ENCODE results near the gene ADAM33.
A peak's percentile ranks its signal among the peaks of the same experiment; 100 is the strongest.

The ADAM33 gene

GRCh38 chr20:3704087-3704486, 22.3 kb upstream of the ADAM33 start:
- H4K91ac ChIP-seq (ENCODE audit: low read depth, low read length, poor library complexity): no peak overlapping the region
- H2BK12ac ChIP-seq (ENCODE audit: low read length): no peak overlapping the region
- H2BK120ac ChIP-seq (ENCODE audit: low read depth, low read length): no peak overlapping the region
- H2BK15ac ChIP-seq (ENCODE audit: low read length): no peak overlapping the region
- H3K36me3 ChIP-seq (replicated peaks in 1 of 2; ENCODE audit: control insufficient read depth in 2 of 2, insufficient read depth in 2 of 2, low read length in 2 of 2): no peaks in the 10 kb centered on the region
- DNase-seq (ENCODE audit: low spot score): no peak
- H3K4me1 ChIP-seq (ENCODE audit: control insufficient read depth in 2 of 2, insufficient read depth in 1 of 2, low read depth in 1 of 2, low read length in 2 of 2): no peaks in the 10 kb centered on the region
- H3K27ac ChIP-seq (replicated peaks; ENCODE audit: low read length): no peak overlapping the region
- no peak overlapping the region for H3K18ac ChIP-seq (ENCODE audit: low read length)
- H3K4me2 ChIP-seq (ENCODE audit: insufficient read depth, low read length, poor library complexity, severe bottlenecking): no peak overlapping the region
- no CpG with 5 or more reads among the region's 5 CpGs for WGBS, 2 donors (ENCODE audit: extremely low coverage in 2 of 2, insufficient read length in 2 of 2, insufficient replicate concordance in 1 of 2)
- no peak overlapping the region for H3K14ac ChIP-seq (ENCODE audit: low read length)
- H2AK5ac ChIP-seq (ENCODE audit: low read depth, low read length): no peak overlapping the region
- no peaks in the 10 kb centered on the region for H3K79me1 ChIP-seq (ENCODE audit: low read depth, low read length)
- no peak overlapping the region for H3K9ac ChIP-seq (ENCODE audit: low read depth, low read length, poor library complexity)
- no peak overlapping the region for H3K23ac ChIP-seq (ENCODE audit: low read depth, low read length, poor library complexity)
- H2AFZ ChIP-seq (ENCODE audit: low read length): no peak overlapping the region
- H3K4me3 ChIP-seq (ENCODE audit: low read length in 2 of 2): no peak overlapping the region
- H4K8ac ChIP-seq (ENCODE audit: low read depth, low read length): no peak overlapping the region
- no peak overlapping the region for H2BK5ac ChIP-seq (ENCODE audit: low read length)
- no peak overlapping the region for H3K4ac ChIP-seq (ENCODE audit: low read length)
- no peaks in the 10 kb centered on the region for H3K9me3 ChIP-seq (replicated peaks in 1 of 2; ENCODE audit: control insufficient read depth in 2 of 2, insufficient read depth in 1 of 2, low read depth in 1 of 2, low read length in 2 of 2)
- no peaks in the 10 kb centered on the region for H3K27me3 ChIP-seq (ENCODE audit: control insufficient read depth in 3 of 3, insufficient read depth in 3 of 3, low read depth in 1 of 3, low read length in 3 of 3)

- Histone ChIP-seq H3K27ac (replicated peaks; ENCODE audit: low read length) (no peak overlapping the region), H3K4ac (ENCODE audit: low read length) (no peak overlapping the region), H3K4me3 (ENCODE audit: low read length in 2 of 2) (no peak overlapping the region), H2BK5ac (ENCODE audit: low read length) (no peak overlapping the region), H3K18ac (ENCODE audit: low read length) (peak overlapping the region; percentile 46), H3K9me3 (replicated peaks in 1 of 2; ENCODE audit: control insufficient read depth in 2 of 2, insufficient read depth in 1 of 2, low read depth in 1 of 2, low read length in 2 of 2) (no peaks in the 10 kb centered on the region), H3K36me3 (replicated peaks in 1 of 2; ENCODE audit: control insufficient read depth in 2 of 2, insufficient read depth in 2 of 2, low read length in 2 of 2) (no peaks in the 10 kb centered on the region), H3K27me3 (ENCODE audit: control insufficient read depth in 3 of 3, insufficient read depth in 3 of 3, low read depth in 1 of 3, low read length in 3 of 3) (peaks cover 0 to 6% (median 0%) of the 10 kb centered on the region in 3 experiments), H3K4me1 (ENCODE audit: control insufficient read depth in 2 of 2, insufficient read depth in 1 of 2, low read depth in 1 of 2, low read length in 2 of 2) (no peaks in the 10 kb centered on the region), H2AFZ (ENCODE audit: low read length) (no peak overlapping the region), H2BK12ac (ENCODE audit: low read length) (no peak overlapping the region), H4K8ac (ENCODE audit: low read depth, low read length) (no peak overlapping the region), H3K9ac (ENCODE audit: low read depth, low read length, poor library complexity) (no peak overlapping the region), H3K23ac (ENCODE audit: low read depth, low read length, poor library complexity) (no peak overlapping the region), H3K14ac (ENCODE audit: low read length) (no peak overlapping the region), H2BK120ac (ENCODE audit: low read depth, low read length) (no peak overlapping the region), H3K79me1 (ENCODE audit: low read depth, low read length) (no peaks in the 10 kb centered on the region), H2BK15ac (ENCODE audit: low read length) (no peak overlapping the region), H2AK5ac (ENCODE audit: low read depth, low read length) (no peak overlapping the region), H3K4me2 (ENCODE audit: insufficient read depth, low read length, poor library complexity, severe bottlenecking) (no peak overlapping the region), H4K91ac (ENCODE audit: low read depth, low read length, poor library complexity) (no peak overlapping the region)
- no CpG with 5 or more reads among the region's 11 CpGs for WGBS, 2 donors (ENCODE audit: extremely low coverage in 2 of 2, insufficient read length in 2 of 2, insufficient replicate concordance in 1 of 2)
- no peak for DNase-seq (ENCODE audit: low spot score)
Observed at GRCh38 chr20:3702611-3703391, 21.0 kb upstream of the ADAM33 start.

- Histone ChIP-seq H3K4ac (ENCODE audit: low read length) (no peak overlapping the region), H3K27ac (replicated peaks; ENCODE audit: low read length) (no peak overlapping the region), H2BK120ac (ENCODE audit: low read depth, low read length) (no peak overlapping the region), H3K36me3 (replicated peaks in 1 of 2; ENCODE audit: control insufficient read depth in 2 of 2, insufficient read depth in 2 of 2, low read length in 2 of 2) (no peaks in the 10 kb centered on the region), H2BK5ac (ENCODE audit: low read length) (no peak overlapping the region), H3K18ac (ENCODE audit: low read length) (peak overlapping the region; percentile 41), H3K4me2 (ENCODE audit: insufficient read depth, low read length, poor library complexity, severe bottlenecking) (no peak overlapping the region), H3K4me1 (ENCODE audit: control insufficient read depth in 2 of 2, insufficient read depth in 1 of 2, low read depth in 1 of 2, low read length in 2 of 2) (no peaks in the 10 kb centered on the region), H3K14ac (ENCODE audit: low read length) (no peak overlapping the region), H2BK12ac (ENCODE audit: low read length) (no peak overlapping the region), H3K27me3 (ENCODE audit: control insufficient read depth in 3 of 3, insufficient read depth in 3 of 3, low read depth in 1 of 3, low read length in 3 of 3) (peaks cover 0 to 6% (median 0%) of the 10 kb centered on the region in 3 experiments), H4K8ac (ENCODE audit: low read depth, low read length) (no peak overlapping the region), H4K91ac (ENCODE audit: low read depth, low read length, poor library complexity) (no peak overlapping the region), H3K4me3 (ENCODE audit: low read length in 2 of 2) (no peak overlapping the region), H2AK5ac (ENCODE audit: low read depth, low read length) (peak overlapping the region; percentile 17), H2AFZ (ENCODE audit: low read length) (no peak overlapping the region), H3K9me3 (replicated peaks in 1 of 2; ENCODE audit: control insufficient read depth in 2 of 2, insufficient read depth in 1 of 2, low read depth in 1 of 2, low read length in 2 of 2) (peaks cover 0 to 4% of the 10 kb centered on the region in 2 donors), H2BK15ac (ENCODE audit: low read length) (no peak overlapping the region), H3K23ac (ENCODE audit: low read depth, low read length, poor library complexity) (peak overlapping the region; percentile 76), H3K79me1 (ENCODE audit: low read depth, low read length) (no peaks in the 10 kb centered on the region), H3K9ac (ENCODE audit: low read depth, low read length, poor library complexity) (peak overlapping the region; percentile 32)
- no peak for DNase-seq (ENCODE audit: low spot score)
- no CpG with 5 or more reads among the region's 13 CpGs for WGBS, 2 donors (ENCODE audit: extremely low coverage in 2 of 2, insufficient read length in 2 of 2, insufficient replicate concordance in 1 of 2)
Observed at GRCh38 chr20:3701061-3701998, 19.5 kb upstream of the ADAM33 start.

GRCh38 chr20:3699037-3699436, 17.2 kb upstream of the ADAM33 start:
- Histone ChIP-seq H2BK120ac (ENCODE audit: low read depth, low read length) (no peak overlapping the region), H3K4ac (ENCODE audit: low read length) (no peak overlapping the region), H2BK12ac (ENCODE audit: low read length) (no peak overlapping the region), H3K9me3 (replicated peaks in 1 of 2; ENCODE audit: control insufficient read depth in 2 of 2, insufficient read depth in 1 of 2, low read depth in 1 of 2, low read length in 2 of 2) (peaks cover 0 to 6% of the 10 kb centered on the region in 2 donors), H3K23ac (ENCODE audit: low read depth, low read length, poor library complexity) (peak overlapping the region; percentile 44), H4K8ac (ENCODE audit: low read depth, low read length) (no peak overlapping the region), H3K79me1 (ENCODE audit: low read depth, low read length) (no peaks in the 10 kb centered on the region), H3K18ac (ENCODE audit: low read length) (peak overlapping the region; percentile 5), H3K27ac (replicated peaks; ENCODE audit: low read length) (no peak overlapping the region), H3K4me1 (ENCODE audit: control insufficient read depth in 2 of 2, insufficient read depth in 1 of 2, low read depth in 1 of 2, low read length in 2 of 2) (no peaks in the 10 kb centered on the region), H2AK5ac (ENCODE audit: low read depth, low read length) (peak overlapping the region; percentile 4), H3K27me3 (ENCODE audit: control insufficient read depth in 3 of 3, insufficient read depth in 3 of 3, low read depth in 1 of 3, low read length in 3 of 3) (peaks cover 0 to 6% (median 0%) of the 10 kb centered on the region in 3 experiments), H3K4me3 (ENCODE audit: low read length in 2 of 2) (no peak overlapping the region), H3K14ac (ENCODE audit: low read length) (no peak overlapping the region), H2AFZ (ENCODE audit: low read length) (no peak overlapping the region), H4K91ac (ENCODE audit: low read depth, low read length, poor library complexity) (no peak overlapping the region), H3K9ac (ENCODE audit: low read depth, low read length, poor library complexity) (no peak overlapping the region), H2BK15ac (ENCODE audit: low read length) (no peak overlapping the region), H2BK5ac (ENCODE audit: low read length) (no peak overlapping the region), H3K36me3 (replicated peaks in 1 of 2; ENCODE audit: control insufficient read depth in 2 of 2, insufficient read depth in 2 of 2, low read length in 2 of 2) (no peaks in the 10 kb centered on the region), H3K4me2 (ENCODE audit: insufficient read depth, low read length, poor library complexity, severe bottlenecking) (no peak overlapping the region)
- DNase-seq (ENCODE audit: low spot score): no peak
- no CpG with 5 or more reads among the region's 16 CpGs for WGBS, 2 donors (ENCODE audit: extremely low coverage in 2 of 2, insufficient read length in 2 of 2, insufficient replicate concordance in 1 of 2)
